ENCODE measurements around the gene CAB39.

DNA sequence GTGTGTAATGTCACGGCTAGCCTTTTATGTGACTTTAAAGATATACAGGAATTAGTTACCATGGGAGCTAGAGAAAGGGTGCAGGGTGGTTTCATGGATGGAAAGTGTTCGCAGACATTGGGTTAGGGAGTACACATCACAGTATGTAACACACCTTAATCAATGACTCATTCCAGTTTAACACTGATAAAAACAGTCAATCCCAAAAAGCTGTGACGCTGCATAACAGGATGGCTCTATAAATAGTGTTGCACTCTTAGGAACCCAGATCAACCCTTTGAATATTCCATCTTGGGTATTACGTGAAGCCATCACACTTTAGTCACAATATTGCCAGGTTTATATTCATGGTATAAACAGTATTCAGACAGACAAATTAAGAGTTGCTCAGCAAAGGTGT lies 33.6 kb downstream of the CAB39 start:
- TF ChIP-seq CTCF (conservative IDR thresholded peaks at IDR 0.05; ENCODE audit: low read depth, low read length) (no peak), EZH2phosphoT487 (IDR thresholded peaks at IDR 0.05; ENCODE audit: borderline replicate concordance, low read length) (no peak), EZH2 (IDR thresholded peaks at IDR 0.05; ENCODE audit: low read length, unreplicated experiment) (no peak)

All from PC-3 (cell line).